ENCODE data around the gene TYK2. TPM values are rescaled to one million over a fixed set of nuclear protein-coding genes. Genes with fewer than 3 reads are reported as not detected.

Gene TYK2
- total and polyA plus RNA-seq, 2 of the 13 experiments (the other 11 are each of a cell fraction or from before 2014, with no cell fraction given): 38.8 to 60.1 TPM

DNA sequence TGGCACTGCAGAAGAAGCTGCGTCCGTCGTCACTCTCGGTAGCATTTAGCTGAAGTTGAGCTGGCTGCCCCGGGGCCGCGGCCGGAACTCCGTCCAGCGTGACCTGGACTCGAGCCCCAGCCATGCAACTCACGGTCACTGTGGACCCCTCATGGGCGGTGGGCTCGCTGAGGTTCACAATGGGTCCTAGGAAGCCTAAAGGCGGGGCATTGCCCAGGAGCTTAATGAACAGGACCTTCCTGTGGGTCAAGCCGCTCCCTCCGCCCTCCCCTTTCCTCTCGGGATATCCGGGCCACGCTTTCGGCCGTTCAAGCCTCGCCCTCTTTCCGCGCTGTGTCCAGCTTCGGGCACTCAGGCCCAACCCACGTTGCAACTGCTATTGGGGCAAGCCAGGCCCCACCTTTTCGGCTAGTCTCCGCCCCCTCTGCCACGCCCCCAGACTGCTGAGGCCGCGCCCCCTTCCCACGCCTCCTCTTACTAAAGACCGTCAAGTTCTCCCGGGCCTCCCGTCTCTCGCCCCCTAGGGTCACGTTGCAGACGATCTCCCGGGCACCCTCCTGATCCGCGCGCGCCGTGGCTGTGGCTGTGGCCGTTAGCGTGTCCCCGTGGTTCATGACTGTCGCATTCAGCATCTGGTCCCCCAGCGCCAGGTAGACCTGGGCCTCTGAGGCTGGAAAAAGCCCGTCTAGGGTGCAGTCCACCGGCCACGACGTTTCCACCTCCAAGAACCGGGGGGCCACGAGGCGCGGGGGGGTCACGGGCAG lies 45.6 kb downstream of the TYK2 start (continued):
- TF ChIP-seq ARID3A (IDR thresholded peaks at IDR 0.05; ENCODE audit: low read depth, low read length) (no peak), ZNF543 (CRISPR knock-in tag; IDR thresholded peaks at IDR 0.05) (no peak), CBX1 (IDR thresholded peaks at IDR 0.05; ENCODE audit: low read depth) (no peak), NCOA1 (CRISPR knock-in tag; IDR thresholded peaks at IDR 0.05) (0 out of 2 replicates have a peak, but pooled peaks have one; percentile 50), KLF6 (CRISPR knock-in tag; IDR thresholded peaks at IDR 0.05) (no peak; the same call in 1 of the 2 replicates), ZNF17 (CRISPR knock-in tag; IDR thresholded peaks at IDR 0.05) (no peak), CCDC6 (CRISPR knock-in tag; IDR thresholded peaks at IDR 0.05) (0 out of 2 replicates have a peak, but pooled peaks have one; percentile 17), ZNF33B (CRISPR knock-in tag; IDR thresholded peaks at IDR 0.05) (no peak), GFI1 (CRISPR knock-in tag; IDR thresholded peaks at IDR 0.05; ENCODE audit: borderline replicate concordance) (no peak), DNMT3B (CRISPR knock-in tag; conservative IDR thresholded peaks at IDR 0.05) (no peak), FOSL2 (CRISPR knock-in tag; IDR thresholded peaks at IDR 0.05) (no peak), ZBTB1 (CRISPR knock-in tag; IDR thresholded peaks at IDR 0.05; ENCODE audit: borderline replicate concordance) (no peak), JUNB (CRISPR knock-in tag; IDR thresholded peaks at IDR 0.05; ENCODE audit: borderline replicate concordance) (no peak), ZNF296 (CRISPR knock-in tag; conservative IDR thresholded peaks at IDR 0.05) (peak; percentile 83), NBN (conservative IDR thresholded peaks at IDR 0.05) (no peak), ZNF660 (CRISPR knock-in tag; IDR thresholded peaks at IDR 0.05; ENCODE audit: borderline replicate concordance, low read depth) (no peak), HCFC1 (IDR thresholded peaks at IDR 0.05; ENCODE audit: low read depth, low read length) (no peak), ZNF574 (CRISPR knock-in tag; IDR thresholded peaks at IDR 0.05) (peak; percentile 77), FOXO4 (CRISPR knock-in tag; conservative IDR thresholded peaks at IDR 0.05) (no peak), ZNF326 (CRISPR knock-in tag; IDR thresholded peaks at IDR 0.05; ENCODE audit: borderline replicate concordance) (no peak), ZSCAN31 (CRISPR knock-in tag; IDR thresholded peaks at IDR 0.05; ENCODE audit: low read depth) (peak; percentile 88), ZNF317 (CRISPR knock-in tag; IDR thresholded peaks at IDR 0.05) (peak; percentile 40; the same call in 1 of the 2 replicates), GLI4 (CRISPR knock-in tag; IDR thresholded peaks at IDR 0.05; ENCODE audit: borderline replicate concordance) (no peak)
